HL-60/S4 treated with phorbol 12-myristate 13-acetate at 8.2 ng/mL for 4 days and 3 days (cell line): ENCODE measurements around the gene LYPLA2.
"Not testable (repeated sequence)": the region's sequence is repeated elsewhere in the genome, so short reads cannot be mapped to it uniquely, and the experiment has no call there.

Experiments
- in situ Hi-C: fragments of 300-500 bp; cut with MboI; formaldehyde crosslinking; loops from 2 replicates; pipeline ENCODE4 v1.15.0; 2022; ENCODE audit warnings: low sequenced_read_pairs

The LYPLA2 gene

DNA sequence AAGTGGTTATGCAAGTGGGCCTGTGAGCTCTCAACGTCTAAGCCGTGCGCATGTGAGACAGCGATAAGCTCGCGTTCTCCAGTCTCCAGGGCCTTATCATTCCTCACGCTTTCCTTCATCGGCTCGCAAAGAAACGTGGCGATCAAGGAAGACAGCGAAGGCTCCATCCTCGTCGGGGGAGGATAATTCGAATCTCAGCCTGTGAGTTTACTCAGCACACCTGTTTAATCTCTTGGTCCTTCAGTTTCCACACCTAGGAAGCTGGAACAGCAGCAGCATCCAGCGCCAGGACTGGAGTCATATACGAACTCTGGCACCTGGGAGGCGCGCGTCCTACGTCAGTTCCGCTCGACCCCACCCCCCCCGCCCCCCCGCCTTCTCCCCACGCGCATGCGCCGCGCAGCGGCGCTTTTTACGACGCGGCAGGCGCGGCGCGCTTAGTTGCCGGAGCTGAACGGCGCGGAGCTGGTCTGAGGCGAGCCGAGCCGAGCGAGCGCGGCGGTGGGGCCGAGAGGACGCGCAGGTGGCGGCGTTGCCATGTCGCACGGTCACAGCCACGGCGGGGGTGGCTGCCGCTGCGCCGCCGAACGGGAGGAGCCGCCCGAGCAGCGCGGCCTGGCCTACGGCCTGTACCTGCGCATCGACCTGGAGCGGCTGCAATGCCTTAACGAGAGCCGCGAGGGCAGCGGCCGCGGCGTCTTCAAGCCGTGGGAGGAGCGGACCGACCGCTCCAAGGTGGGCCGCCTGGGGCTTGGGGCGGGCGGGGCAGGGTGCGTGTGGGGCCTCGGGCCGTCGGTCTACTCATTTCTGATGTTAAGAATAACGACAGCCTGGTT, 12.7 kb upstream of the LYPLA2 start, which contains the start of gene PITHD1:
Gene PITHD1, plus strand, starts transcription at position 440 of the 836 bp plus-strand sequence. Its CDS starts 98 bp downstream, at position 538.
- in situ Hi-C loops: no loop called here

DNA sequence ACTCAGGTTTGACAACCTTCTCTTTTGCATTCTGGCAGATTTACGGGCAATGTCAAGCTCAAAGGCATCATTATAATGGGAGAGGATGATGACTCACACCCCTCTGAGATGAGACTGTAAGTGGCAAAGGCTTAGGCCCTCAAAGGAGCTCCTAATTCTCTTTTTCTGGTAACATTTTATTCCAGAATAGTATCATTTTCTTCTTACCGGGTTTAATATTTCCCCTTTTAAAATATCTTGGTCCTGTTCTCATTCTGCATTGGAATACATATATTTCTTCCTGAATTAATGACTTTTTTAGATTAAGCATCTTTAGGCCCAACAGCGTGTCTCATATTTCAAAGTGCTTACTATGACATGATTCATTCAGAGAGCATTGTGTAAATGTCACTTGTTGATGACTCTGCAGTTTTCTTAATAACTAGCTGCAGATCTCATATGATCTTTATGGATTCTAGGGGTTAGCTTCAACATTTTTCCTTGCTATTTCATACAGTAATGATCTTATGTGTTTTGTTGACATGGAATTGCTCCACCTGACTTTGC, 11.0 kb upstream of the LYPLA2 start:
- in situ Hi-C loops: no loop called here

DNA sequence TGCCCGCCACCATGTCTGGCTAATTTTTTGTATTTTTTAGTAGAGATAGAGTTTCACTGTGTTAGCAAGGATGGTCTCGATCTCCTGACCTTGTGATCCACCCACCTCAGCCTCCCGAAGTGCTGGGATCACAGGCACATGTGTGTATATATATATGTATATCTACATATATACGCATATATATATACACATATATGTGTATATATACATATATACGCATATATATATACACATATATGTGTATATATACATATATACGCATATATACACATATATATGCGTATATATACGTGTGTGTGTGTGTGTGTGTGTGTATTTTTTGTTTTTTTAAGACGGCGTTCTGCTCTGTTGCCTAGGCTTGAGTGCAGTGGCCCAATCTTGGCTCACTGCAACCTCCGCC, 7.8 kb upstream of the LYPLA2 start:
- in situ Hi-C loops: not testable (repeated sequence)

DNA sequence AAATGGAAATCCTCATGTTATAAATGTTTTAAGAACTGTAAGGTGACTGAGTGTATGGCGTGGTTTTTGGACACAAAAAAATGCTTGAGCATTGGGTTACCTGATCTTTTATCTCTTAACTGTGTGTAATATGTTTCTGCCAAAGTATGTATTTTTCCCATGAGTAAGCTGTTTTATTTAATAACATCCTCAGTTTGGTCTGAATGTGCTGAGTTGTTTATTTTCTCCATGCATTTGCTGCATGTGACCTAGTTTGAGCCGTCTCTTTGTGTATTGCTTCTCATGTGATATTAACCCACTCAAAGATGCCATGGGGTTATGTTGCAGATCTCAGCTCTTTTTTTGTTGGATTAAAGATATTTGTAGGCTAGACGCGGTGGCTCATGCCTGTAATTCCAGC, 6.1 kb upstream of the LYPLA2 start:
- in situ Hi-C loops: no loop called here

DNA sequence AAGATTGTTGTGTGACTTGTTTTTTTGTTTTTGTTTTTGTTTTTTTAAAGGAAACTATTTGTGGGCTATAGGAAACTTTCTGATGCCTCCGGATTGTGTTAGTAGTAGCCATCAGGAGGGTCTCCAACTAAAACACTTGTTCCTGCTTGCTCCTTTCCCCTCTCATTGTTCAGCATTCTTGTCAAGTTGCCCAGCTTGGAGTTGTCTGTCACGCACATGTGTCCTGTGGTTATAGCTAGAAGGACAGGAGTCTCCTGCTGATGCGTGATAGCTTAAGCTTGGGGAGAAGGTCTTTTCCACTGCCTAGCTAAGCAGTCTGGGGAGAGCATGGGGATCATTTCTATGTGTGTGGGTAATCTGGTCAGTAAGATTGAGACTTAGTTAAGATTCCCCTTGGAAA, 3.2 kb upstream of the LYPLA2 start:
- in situ Hi-C loops: no loop called here

DNA sequence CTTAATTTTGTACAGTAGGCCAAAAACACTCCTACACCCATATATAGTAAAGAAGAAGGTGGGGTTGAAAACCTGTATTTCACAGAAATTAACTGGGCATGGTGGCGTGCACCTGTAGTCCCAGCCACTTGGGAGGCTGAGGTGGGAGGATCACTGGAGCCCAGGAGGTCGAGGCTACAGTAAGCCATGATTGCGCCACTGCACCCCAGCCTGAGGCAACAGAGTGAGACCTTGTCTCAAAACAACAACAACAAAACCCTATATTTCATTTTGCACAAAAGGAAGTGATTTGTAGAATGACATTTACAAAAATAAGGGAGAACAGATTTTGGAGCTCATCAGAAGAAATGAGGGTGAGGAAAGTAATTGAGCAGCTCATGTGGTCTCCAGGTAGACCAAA, 2.2 kb upstream of the LYPLA2 start:
- in situ Hi-C loops: no loop called here

DNA sequence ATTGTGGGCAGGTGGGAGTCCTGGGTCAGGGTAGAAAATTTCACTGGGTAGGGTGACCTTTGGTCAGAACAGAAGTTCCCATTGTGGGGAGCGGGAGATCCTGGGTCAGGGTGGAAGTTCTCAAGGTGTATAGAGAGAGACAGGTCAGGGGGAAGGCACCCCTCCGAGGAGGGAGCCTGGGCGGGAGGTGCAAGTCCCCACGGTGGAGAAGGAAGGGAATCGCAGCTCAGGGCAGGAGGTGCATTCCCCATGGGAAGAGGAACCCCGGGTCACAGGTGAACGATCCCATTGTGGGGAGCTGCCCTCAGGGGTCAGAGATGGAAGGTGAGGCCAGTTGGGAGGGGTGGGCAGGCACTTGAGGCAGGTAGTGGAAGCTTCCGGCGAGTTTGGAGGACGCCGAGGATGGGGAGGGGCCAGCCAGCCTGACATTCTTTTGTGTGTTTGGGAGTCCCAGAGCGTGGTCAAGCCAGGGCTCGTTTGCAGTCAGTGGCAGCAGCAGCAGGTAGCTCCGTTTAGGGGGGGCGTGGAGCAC, 637 bp downstream of the LYPLA2 start:
- in situ Hi-C loops: no loop called here

DNA sequence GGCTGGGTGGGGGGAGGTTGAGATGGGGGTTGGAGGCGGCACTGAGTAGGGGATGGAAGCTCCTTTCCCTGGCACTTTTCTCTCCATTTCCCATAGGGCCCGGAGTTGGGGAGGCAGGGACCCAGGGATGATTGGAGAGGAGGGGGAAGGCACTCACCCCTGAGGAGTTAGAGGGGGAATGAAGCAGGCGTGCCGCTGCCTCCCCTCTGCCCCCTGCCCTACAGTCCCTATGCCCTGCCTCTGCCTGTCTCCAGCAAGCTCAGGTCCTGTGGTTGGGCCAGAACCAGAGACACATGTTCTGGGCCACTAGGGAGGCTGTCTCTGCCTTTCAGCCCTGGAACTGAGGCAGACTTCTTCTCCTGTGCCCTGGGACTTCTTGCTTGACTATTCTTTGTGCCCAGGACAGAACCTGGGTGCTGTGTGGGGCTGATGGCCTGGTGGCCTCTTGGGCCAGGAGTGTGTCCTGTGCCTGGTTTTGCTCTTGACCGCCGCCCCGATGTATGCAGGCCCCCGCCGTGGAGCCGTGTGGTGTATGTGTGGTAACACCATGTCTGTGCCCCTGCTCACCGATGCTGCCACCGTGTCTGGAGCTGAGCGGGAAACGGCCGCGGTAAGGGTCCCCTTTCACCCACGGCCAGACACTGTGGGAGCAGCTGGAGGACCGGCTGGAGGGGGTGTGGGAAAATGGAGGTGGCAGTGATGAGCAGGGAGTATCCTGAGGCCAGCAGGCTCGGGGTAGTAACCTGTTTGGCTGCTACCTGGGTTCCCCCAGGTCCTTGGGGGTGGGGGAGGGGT, 1.4 kb downstream of the LYPLA2 start:
- in situ Hi-C loops: no loop called here

DNA sequence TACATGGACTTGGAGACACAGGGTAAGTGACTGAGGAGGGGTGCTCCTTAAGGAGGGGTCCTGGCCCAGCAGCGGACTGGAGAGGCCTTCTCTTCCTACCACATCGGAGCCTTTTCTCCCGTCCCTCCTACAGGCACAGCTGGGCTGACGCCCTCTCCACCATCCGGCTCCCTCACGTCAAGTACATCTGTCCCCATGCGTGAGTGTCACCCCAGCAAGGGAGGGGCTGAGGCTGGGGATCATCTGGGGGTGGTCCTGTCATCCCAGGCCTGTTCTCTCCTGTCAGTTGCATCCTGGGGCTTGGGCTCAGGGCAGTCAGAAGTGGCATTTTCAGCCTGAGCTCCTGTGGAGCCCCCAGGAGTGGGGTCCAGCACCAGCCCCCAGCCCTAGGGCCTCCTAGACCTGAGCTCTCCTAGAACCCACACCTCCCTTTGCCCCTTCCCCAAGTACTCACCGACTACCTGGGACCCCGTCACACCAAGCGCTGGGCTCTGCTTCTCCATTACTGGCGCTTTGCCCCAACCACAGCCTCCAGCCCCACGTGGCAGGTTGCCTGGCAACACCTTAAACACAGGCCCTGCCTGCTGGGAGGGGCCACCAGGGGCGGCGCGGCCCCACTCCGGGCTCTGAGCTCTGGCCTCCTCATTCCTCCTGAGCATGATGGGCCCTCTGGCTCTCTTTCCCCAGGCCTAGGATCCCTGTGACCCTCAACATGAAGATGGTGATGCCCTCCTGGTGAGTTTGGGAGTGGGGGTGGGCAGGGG, 2.3 kb downstream of the LYPLA2 start:
- in situ Hi-C loops: no loop called here

DNA sequence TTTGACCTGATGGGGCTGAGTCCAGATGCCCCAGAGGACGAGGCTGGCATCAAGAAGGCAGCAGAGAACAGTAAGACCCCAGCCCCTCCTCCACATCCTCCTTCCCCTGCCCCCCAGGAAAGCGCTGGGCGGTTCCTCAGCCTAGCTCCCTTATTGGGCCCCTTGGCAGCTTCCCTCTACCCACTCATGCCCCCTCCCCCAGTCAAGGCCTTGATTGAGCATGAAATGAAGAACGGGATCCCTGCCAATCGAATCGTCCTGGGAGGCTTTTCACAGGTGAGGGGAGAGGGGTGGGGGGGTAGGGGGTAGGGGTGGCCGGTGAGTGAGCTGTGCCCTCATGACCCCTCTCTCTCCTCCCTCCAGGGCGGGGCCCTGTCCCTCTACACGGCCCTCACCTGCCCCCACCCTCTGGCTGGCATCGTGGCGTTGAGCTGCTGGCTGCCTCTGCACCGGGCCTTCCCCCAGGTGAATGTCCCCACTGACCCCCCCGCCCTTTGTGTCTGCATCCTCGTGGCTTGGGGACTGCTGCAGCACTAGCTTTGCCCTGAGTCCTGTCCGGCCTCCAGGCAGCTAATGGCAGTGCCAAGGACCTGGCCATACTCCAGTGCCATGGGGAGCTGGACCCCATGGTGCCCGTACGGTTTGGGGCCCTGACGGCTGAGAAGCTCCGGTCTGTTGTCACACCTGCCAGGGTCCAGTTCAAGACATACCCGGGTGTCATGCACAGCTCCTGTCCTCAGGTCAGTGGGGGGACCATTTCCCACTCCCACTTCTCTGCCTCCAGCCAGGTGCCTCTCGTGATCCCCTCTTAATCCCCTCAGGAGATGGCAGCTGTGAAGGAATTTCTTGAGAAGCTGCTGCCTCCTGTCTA, 3.2 kb downstream of the LYPLA2 start:
- in situ Hi-C loops: no loop called here

DNA sequence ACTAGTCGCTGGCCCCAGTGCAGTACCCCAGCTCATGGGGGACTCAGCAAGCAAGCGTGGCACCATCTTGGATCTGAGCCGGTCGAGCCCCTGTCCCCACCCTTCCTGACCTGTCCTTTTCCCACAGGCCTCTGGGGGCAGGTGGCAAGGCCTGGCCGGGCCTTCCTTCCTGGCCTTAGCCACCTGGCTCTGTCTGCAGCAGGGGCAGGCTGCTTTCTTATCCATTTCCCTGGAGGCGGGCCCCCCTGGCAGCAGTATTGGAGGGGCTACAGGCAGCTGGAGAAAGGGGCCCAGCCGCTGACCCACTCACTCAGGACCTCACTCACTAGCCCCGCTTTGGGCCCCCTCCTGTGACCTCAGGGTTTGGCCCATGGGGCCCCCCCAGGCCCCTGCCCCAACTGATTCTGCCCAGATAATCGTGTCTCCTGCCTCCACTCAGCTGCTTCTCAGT, 3.8 kb downstream of the LYPLA2 start:
- in situ Hi-C loops: not testable (repeated sequence)

DNA sequence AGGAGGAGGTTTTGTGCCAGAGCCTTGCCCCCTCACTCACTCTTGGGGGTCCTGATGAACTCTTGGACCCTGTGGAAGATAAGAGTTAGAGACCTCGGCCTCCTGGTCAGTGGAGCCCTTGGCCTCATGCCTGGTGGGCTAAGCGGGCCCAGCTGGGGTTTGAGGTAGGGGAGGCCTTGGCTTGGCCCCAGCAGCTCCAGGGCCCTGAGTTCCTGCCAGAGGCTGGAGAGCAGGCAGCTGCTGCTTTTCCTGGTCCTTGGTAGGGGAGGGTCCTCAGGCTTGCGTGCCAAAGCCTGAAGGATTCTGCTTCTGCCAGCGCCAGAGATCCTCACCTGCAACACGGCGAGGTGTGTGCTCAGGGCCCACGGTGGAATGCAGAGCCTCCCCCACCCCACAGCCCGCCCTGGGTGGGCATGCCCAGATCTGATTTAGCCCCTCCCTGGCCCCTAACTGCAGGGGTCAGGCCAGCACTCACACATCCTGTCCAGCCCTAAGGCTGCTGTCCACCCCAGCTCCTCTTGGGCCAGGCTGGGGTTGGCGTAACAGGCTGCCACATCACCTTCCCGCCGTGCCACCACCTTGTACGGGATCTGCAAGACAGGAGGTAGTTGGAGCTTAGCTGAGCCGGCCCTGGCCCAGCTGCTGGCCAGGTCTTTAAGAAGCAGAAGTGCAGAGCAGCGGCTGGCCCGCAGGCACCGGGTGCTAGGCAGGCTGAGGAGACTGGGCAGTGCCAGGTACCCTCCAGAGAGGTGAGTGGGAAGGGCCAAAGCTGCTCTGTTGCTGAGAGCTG, 4.9 kb downstream of the LYPLA2 start:
- in situ Hi-C loops: no loop called here

DNA sequence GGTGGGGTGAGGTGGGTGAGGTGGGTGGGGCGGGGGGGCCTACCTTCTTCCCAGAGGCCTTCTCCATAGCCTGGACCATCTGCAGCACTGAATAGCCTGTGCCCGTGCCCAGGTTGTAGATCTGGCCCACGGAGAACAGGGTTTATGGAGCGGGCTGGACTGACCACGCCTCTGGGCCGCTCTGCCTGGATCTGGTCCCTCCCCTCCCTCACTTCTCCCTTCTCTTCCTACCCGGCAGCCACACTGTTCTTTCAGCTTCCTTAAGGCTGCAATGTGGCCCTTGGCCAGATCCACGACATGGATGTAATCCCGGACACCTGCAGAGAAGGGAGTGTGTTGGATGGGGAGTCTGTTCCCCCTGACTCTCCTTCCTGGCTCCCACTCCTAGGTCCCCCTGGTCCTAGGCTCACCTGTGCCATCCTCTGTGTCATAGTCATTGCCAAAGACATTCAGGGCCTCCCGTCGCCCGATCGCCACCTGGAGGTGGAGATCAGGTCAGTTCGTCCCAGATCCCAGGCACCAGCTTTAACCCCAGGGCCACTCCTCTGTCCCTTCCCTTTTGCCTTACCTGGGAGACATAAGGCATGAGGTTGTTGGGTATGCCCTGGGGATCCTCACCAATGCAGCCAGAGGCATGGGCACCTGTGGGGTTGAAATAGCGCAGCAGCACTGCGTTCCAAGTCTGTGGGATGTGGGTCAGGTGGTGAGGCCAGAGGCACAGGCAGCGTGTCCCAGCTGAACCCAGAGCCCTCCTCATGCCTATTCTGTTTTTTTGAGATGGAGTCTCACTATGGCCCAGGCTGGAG, 5.7 kb downstream of the LYPLA2 start:
- in situ Hi-C loops: no loop called here

DNA sequence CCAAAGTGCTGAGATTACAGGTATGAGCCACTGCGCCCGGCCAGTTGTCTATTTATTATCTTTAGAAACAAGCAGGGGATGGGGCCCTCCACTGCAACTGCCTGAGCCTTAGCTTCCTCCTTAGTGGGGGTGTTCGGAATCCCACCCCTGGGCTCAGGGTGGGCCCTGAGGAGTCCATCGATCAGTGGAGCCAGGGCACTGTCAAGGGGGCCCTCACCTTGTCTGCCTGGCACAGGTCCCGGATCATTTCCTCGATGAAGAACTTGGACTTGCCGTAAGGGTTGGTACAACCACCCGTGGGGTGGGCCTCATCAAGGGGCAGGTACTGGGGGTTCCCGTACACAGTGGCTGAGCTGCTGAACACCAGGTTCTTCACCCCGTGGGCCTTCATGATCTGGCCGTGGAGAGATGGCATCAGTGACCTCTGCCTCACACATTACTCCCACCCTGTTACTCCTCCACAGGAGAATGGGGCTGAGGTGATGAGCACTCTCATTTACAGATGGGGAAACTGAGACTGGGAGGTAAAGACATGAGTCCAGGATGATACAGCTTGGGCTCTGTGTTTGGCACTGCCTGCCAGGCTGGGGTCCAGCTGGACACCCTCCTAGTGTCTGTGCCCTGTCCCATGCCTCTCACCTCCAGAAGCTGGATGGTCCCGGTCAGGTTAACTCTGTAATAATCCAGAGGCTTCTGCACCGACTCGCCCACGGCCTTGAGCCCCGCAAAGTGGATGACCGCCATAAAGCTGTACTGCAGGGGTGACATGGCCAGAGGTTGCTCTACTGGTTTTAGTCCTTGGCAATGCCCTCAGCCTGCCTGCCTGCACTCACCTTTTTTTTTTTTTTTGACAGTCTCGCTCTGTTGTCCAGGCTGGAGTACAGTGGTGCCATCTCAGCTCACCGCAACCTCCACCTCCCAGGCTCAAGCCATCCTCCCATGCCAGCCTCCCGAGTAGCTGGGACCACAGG, 6.8 kb downstream of the LYPLA2 start:
- in situ Hi-C loops: no loop called here

DNA sequence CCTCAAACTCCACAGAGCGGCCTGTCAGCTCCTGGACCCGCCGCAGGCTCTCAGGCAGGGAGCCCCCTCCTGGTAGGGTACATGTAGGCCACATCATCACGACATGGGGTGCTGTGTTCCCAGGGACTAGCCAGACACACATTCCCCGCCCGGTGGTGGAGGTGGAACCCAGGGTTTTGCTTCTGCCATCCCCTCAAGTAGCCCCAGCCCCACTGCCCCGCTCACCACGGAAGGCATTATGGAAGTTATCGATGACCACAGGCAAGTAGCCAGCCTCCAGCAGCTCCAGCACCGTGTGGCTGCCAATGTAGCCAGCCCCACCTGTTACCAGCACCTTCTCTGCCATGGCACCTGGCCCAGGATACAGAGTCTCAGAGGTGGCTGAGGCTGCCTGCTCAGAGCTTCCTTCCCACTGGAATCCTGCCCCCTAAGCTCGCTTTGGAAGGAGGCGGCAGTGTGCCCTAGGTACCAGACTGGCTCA, 7.8 kb downstream of the LYPLA2 start:
- in situ Hi-C loops: no loop called here

DNA sequence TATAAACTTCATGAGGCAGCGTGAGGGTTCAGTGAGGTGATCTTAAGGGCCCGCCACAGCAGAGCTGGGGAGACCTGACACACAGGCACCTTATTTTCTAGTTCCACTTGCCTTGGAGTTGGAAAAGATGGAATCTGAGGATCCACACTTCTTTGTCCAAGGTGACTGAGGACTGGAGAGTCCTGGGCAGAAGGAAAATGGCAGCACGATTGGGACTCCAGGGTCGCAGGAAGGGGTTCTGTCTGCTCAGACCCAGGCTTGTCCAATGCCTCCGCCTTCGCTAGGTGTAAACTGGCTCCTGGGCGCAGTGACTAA, 8.3 kb downstream of the LYPLA2 start:
- in situ Hi-C loops: no loop called here
